ENCODE data around the gene INPP4A.

Gene INPP4A

GRCh38 chr2:98554116-98554861 lies 109.6 kb downstream of the INPP4A start:
- DNase-seq (ENCODE audit: low read depth, low spot score) = no peak
- no peak overlapping the region for H3K4me3 ChIP-seq (ENCODE audit: low read depth, low read length)
- POLR2A ChIA-PET = no interaction called here
- CTCF ChIA-PET = no interaction called here
- no peak for TF ChIP-seq CTCF (IDR thresholded peaks at IDR 0.05; ENCODE audit: insufficient read depth, low read length, missing control alignments)

GRCh38 chr2:98555696-98556095 lies 111.0 kb downstream of the INPP4A start:
- H3K4me3 ChIP-seq (ENCODE audit: low read depth, low read length) = no peak overlapping the region
- DNase-seq (ENCODE audit: low read depth, low spot score) = no peak
- POLR2A ChIA-PET = no interaction called here
- TF ChIP-seq CTCF (IDR thresholded peaks at IDR 0.05; ENCODE audit: insufficient read depth, low read length, missing control alignments) = no peak
- CTCF ChIA-PET = no interaction called here

GRCh38 chr2:98556344-98557033 lies 111.8 kb downstream of the INPP4A start:
- ChIA-PET CTCF (interaction anchor here (0.6 kb wide), 1 partner anchor 13 kb away, joined by 4 read pairs; no protein-coding TSS in a partner anchor), POLR2A (no interaction called here)
- no peak for DNase-seq (ENCODE audit: low read depth, low spot score)
- H3K4me3 ChIP-seq (ENCODE audit: low read depth, low read length) = no peak overlapping the region
- no peak for TF ChIP-seq CTCF (IDR thresholded peaks at IDR 0.05; ENCODE audit: insufficient read depth, low read length, missing control alignments)

GRCh38 chr2:98558852-98559530 lies 114.3 kb downstream of the INPP4A start:
- ChIA-PET POLR2A (no interaction called here), CTCF (interaction anchor here (1.9 kb wide), 1 partner anchor 10 kb away, joined by 6 read pairs; no protein-coding TSS in a partner anchor)
- no peak for TF ChIP-seq CTCF (IDR thresholded peaks at IDR 0.05; ENCODE audit: insufficient read depth, low read length, missing control alignments)
- DNase-seq (ENCODE audit: low read depth, low spot score) = no peak
- no peak overlapping the region for H3K4me3 ChIP-seq (ENCODE audit: low read depth, low read length)

GRCh38 chr2:98559581-98559980 lies 114.9 kb downstream of the INPP4A start:
- CTCF ChIA-PET = interaction anchor here (0.6 to 1.9 kb wide), 6 partner anchors 8 to 71 kb away, joined by 3 to 6 read pairs (median 4); no protein-coding TSS in a partner anchor
- no peak overlapping the region for H3K4me3 ChIP-seq (ENCODE audit: low read depth, low read length)
- POLR2A ChIA-PET = interaction anchor here (0.9 kb wide), 1 partner anchor 49 kb away, joined by 3 read pairs; no protein-coding TSS in a partner anchor
- no peak for TF ChIP-seq CTCF (IDR thresholded peaks at IDR 0.05; ENCODE audit: insufficient read depth, low read length, missing control alignments)
- no peak for DNase-seq (ENCODE audit: low read depth, low spot score)
